SHP77 (cell line): ENCODE results near the gene RNF213.
"Not testable (repeated sequence)": the region's sequence is repeated elsewhere in the genome, so short reads cannot be mapped to it uniquely, and the experiment has no call there.

ENCODE experiments used
- DNase-seq, 2 experiments: peaks; one replicate each; lab custom pipeline; 2025; lab: John Stamatoyannopoulos, UW

Gene RNF213

GRCh38 chr17:80295146-80295545 is 34.5 kb downstream of the RNF213 start:
- no peak for DNase-seq

DNA sequence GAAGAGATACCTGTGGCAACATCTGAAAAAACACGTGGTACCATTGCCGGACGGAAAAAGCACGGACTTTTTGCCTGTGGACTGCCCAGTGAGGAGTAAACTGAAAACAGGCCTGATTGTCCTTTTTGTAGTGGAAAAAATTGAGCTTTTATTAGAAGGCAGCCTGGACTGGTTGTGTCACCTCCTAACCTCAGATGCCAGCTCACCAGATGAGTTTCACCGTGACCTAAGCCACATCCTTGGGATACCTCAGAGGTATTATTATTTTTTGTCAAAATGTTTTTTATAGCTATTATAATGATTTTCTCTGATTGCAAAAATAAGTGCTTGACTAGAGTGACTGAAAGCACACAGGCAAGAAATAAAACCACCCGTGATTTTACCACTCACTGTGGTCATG is 34.9 kb downstream of the RNF213 start:
- DNase-seq = no peak

- DNase-seq = no peak
Measured at GRCh38 chr17:80296221-80296620, 35.6 kb downstream of the RNF213 start.

GRCh38 chr17:80297996-80298560 is 37.4 kb downstream of the RNF213 start:
- no peak for DNase-seq

GRCh38 chr17:80299350-80300100 is 38.9 kb downstream of the RNF213 start:
- DNase-seq = not testable (repeated sequence)

DNA sequence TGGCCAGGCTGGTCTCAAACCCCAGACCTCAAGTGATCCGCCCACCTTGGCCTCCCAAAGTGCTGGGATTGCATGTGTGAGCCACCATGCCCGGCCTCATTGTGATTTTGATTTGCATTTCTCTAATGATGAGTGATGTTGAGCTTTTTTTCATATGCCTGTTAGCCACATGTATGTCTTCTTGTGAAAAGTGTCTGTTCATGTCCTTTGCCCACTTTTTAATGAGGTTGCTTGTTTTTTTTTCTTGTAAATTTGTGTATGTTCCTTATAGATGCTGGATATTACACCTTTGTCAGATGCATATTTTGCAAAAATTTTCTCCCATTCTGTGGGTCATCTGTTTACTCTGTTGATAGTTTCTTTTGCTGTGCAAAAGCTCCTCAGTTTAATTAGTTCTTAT is 40.1 kb downstream of the RNF213 start:
- DNase-seq = not testable (repeated sequence)

- DNase-seq = no peak
Measured at GRCh38 chr17:80303824-80304223, 43.2 kb downstream of the RNF213 start.

- no peak for DNase-seq
Measured at GRCh38 chr17:80307994-80308691, 47.5 kb downstream of the RNF213 start.

GRCh38 chr17:80308692-80309517 is 48.3 kb downstream of the RNF213 start:
- DNase-seq = no peak

GRCh38 chr17:80311216-80311827 is 50.7 kb downstream of the RNF213 start:
- DNase-seq = no peak

GRCh38 chr17:80312621-80313135 is 52.0 kb downstream of the RNF213 start:
- DNase-seq = no peak

DNA sequence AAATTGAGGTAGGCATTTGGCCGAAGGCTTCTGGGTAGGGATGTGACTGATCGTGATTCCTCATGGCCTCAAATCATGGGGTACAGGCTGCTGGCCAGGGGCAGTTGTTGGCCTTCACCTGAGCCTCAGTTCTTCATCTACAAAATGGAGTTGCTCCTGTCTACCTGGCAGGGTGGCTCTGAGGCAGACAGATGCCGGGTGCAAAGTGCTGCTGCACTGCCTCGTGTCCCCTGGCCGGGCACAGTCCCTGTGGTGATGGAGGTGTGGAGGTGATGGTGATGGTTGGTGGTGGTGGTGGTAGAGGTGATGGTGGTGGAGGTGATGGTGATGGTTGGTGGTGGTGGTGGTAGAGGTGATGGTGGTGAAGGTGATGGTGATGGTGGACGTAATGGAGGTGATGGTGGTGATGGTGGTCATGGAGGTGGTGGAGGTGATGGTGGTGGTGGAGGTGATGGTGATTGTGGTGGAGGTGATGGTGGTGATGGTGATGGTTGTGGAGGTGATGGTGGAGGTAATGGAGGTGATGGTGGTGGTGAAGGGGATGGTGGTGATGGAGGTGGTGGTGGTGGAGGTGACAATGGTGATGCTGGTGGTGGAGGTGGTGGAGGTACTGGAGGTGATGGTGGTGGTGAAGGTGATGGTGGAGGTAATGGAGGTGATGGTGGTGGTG is 52.6 kb downstream of the RNF213 start:
- no peak for DNase-seq

DNA sequence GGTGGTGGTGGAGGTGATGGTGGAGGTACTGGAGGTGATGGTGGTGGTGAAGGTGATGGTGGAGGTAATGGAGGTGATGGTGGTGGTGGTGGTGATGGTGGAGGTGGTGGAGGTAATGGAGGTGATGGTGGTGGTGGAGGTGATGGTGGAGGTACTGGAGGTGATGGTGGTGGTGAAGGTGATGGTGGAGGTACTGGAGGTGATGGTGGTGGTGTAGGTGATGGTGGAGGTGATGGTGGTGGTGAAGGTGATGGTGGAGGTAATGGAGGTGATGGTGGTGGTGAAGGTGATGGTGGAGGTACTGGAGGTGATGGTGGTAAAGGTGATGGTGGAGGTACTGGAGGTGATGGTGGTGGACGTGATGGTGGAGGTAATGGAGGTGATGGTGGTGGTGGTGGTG is 53.3 kb downstream of the RNF213 start:
- not testable (repeated sequence) for DNase-seq

DNA sequence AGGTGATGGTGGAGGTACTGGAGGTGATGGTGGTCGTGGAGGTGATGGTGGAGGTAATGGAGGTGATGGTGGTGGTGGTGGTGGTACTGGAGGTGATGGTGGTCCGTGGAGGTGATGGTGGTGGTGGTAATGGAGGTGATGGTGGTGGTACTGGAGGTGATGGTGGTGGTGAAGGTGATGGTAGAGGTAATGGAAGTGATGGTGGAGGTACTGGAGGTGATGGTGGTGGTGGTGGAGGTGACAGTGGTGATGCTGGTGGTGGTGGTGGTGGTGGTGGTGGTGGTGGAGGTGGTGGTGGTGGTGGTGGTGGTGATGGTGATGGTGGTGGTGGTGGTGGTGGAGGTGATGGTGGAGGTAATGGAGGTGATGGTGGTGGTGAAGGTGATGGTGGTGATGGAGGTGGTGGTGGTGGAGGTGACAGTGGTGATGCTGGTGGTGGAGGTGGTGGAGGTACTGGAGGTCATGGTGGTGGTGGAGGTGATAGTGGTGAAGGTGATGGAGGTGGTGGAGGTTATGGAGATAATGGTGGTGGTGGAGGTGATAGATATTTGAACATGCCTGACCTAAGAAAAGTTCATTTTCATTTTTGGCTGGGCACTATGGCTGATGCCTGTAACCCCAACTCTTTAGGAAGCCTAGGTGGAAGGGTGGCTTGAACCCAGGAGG is 55.0 kb downstream of the RNF213 start:
- no peak for DNase-seq

DNA sequence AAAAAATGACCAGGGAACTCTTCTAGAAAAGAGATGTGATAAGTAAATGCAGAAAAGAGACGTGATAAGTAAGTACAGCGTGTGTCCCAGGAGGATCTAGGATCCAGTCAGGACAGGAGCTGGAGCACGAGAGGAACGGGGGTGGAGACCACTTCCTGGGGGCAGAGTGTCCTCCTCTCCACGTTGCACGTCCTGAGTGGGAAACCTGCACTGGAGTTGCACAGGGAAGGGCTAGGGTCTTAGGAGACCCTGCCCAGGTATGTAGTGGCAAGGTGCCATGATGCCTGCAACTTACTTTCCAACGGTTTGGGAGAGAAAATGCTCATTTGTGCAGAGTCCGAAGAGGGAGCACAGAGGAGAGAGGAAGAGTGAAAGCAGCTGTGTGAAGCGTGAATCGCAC is 55.8 kb downstream of the RNF213 start:
- no peak for DNase-seq

DNA sequence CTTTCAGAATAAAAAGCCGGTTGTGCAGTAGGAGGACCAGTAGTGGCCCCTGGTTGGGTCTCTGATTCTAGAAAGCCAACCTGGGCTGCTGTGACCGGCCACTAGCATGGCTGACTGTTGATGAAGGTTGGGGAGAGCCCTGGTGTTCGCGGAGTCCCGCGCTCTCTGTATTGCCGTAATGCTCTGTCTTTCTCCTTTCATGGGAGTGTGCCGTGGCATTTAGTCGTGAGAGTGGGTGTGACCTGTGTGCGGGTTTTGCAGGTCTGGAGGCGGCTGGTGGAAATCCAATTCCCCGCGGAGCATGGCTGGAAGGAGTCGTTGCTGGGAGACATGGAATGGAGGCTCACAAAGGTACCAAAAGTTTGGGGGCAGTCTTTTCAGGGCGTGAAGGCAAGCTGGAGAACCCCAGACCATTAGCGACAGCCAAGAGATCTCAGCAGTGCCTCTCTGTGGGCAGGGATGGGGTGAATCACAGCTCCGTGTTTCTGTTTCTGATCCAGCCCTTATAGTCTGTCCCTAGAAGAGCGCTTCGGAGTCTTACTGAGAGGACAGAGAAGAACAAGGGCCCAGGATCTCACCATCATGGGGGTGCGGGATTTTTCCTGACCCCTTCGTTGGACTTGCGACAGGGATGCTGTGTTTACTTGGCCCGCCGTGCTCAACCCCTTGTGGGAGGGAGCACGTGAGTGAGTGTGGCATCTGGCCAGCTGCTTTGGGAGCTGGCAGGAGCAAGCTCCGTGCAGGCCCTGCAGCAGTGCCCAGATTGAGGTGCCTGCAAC is 56.5 kb downstream of the RNF213 start:
- DNase-seq = no peak

GRCh38 chr17:80317706-80317980 is 57.0 kb downstream of the RNF213 start:
- DNase-seq = no peak

DNA sequence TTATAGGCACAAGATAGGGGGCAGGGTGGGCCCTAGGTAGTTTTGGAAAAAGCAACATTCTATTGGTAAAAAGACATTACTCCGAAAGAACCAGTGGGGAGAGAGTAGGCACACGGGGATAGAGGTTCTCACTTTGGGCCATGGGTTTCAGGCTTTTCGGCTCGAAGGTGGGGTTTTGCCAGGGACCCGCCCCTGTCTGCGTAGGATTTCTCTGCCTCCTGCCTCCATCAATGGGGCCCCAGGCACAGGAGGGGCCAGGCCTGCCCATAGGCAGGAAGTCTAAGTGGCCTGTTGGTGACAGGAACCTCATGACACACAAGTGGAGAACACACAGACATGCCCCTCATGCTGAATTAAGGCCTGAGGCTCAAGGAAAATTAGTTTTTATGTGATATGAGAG is 57.5 kb downstream of the RNF213 start:
- DNase-seq = no peak

DNA sequence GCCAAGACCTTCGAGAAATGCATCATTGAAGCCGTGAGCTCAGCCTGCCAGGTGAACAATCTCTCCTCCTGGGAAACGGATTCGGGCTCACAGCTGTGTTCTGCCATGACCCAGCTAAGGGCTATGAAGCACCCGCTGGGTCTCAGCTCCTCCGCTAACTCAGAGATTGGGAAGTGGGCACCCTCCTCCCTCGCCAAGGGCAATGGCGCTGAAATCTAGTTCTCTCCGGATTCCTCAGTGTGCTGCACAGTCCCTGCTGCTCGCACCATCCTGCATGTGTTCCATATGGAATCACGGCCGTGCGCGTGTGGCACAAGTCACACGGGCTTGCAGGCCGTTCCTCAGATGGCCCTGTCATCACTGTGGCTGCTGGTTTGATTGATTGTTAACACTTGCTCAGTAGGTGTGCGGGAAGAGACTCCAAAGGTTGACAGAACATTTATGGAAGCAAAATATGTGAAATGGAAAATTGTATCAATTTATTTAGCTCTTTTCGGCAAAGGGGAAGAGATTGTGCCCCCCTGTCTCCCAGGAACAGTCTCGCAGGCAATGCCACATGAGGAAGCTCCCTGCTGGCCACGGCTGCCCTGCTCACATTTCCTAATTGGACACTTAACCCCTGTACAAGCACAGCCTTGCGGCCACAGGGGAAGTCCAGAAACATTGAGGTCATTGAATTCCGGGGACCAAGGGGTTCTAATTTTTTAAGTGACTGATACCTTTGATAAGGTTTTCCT is 58.8 kb downstream of the RNF213 start:
- no peak for DNase-seq
